ENCODE results near the gene BCHE.

DNA sequence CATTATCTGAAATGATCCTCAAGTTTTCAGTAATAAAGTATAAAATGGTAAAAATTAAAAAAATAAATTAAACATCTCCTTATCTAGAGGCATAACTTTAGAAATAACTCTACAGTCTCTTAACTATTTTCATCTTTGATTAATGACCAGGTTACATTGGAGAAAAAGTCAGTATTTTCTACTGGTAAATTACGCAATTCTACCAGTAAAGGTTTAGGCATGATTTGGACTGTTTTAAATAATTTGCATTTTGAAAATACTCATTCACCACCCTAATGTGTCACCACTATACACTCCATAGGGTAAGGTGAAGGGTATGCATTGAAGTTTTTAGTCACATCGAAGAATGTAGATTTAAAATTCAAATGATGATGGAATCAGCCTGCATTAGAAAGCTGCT, 45.9 kb upstream of the BCHE start:
- TF ChIP-seq GATA2 (IDR thresholded peaks at IDR 0.05; ENCODE audit: low read depth, low read length) (no peak), GATA3 (IDR thresholded peaks at IDR 0.05; ENCODE audit: low read depth, low read length) (no peak)

Measured in SH-SY5Y (cell line).